A549 (cell line): Measurements from ENCODE around the gene SWAP70. TPM values are rescaled to one million over a fixed set of nuclear protein-coding genes. Genes with fewer than 3 reads are reported as not detected.

ENCODE experiments used
- ATAC-seq, 2 experiments: fragments of 200-7000 bp in 1 of 2; fragments of >200 bp in 1 of 2; cut with Nextera tagmentation in 1 of 2; cut with Tn5 transposase in 1 of 2; 3 replicates each; pipeline versions ENCODE4 v1.8.0 to v1.9.1; 2018 to 2020; ENCODE audit warnings: mild to moderate bottlenecking in 1 of 2, moderate library complexity in 1 of 2
- CTCF ChIA-PET: fragments of 300-600 bp; sonication (Branson Sonifier 250); formaldehyde crosslinking; extraction: SDS; loops from one replicate; lab custom pipeline; 2021; ENCODE audit warnings: antibody characterized with exemption, inconsistent platforms; lab: Yijun Ruan, JAX
- POLR2A ChIA-PET: fragments of 350-600 bp; formaldehyde crosslinking; extraction: SDS; loops from one replicate; lab custom pipeline; 2021; ENCODE audit warnings: antibody characterized with exemption, inconsistent platforms; lab: Yijun Ruan, JAX
- DNase-seq, 2 experiments: peaks; one replicate each; pipeline versions ENCODE4 v3.0.0 to v3.0.0-alpha.2; 2011 to 2016; ENCODE audit warnings: low read depth in 1 of 2, low spot score in 1 of 2
- FAIRE-seq: peaks from 2 replicates; lab custom pipeline; 2011; peaks lifted over from hg19 to GRCh38; lab: Jason Lieb, UNC
- H3K27ac ChIP-seq, 2 experiments: fragments of >200 bp; sonication (Bioruptor Twin); formaldehyde crosslinking; 3 replicates each; pipeline ENCODE4 v1.5.1; 2016 to 2017
- H3K4me1 ChIP-seq: fragments of >200 bp; sonication (Bioruptor Twin); formaldehyde crosslinking; 3 replicates; pipeline ENCODE4 v1.6.1; 2016
- H3K4me2 ChIP-seq: fragments of >200 bp; sonication (Bioruptor Twin); formaldehyde crosslinking; 3 replicates; pipeline ENCODE4 v1.6.1; 2016
- H3K4me3 ChIP-seq: fragments of >200 bp; sonication (Bioruptor Twin); formaldehyde crosslinking; 3 replicates; pipeline ENCODE4 v1.5.1; 2016
- H3K9me3 ChIP-seq: fragments of >200 bp; sonication (Bioruptor Twin); formaldehyde crosslinking; 3 replicates; pipeline ENCODE4 v1.6.1; 2016
- ATOH8 ChIP-seq: fragments of 250-450 bp; sonication (Bioruptor Pico); IDR thresholded peaks from 2 replicates; pipeline ENCODE4 v1.5.0; 2020; ENCODE audit warnings: low read depth, mild to moderate bottlenecking, moderate library complexity
- BCL3 ChIP-seq: fragments of >200 bp; sonication (Bioruptor Twin); formaldehyde crosslinking; IDR thresholded peaks from 3 replicates; pipeline ENCODE4 v1.6.1; 2016
- CBX2 ChIP-seq: fragments of 200-600 bp; sonication (generic); IDR thresholded peaks from 2 replicates; pipeline ENCODE4 v1.6.1; 2016; ENCODE audit warnings: low read depth, mild to moderate bottlenecking, borderline replicate concordance
- CBX8 ChIP-seq: fragments of 200-600 bp; sonication (generic); IDR thresholded peaks from 2 replicates; pipeline ENCODE4 v1.6.1; 2016
- CHD4 ChIP-seq: fragments of 200-600 bp; sonication (generic); IDR thresholded peaks from 2 replicates; pipeline ENCODE4 v1.6.1; 2016; ENCODE audit warnings: antibody characterized with exemption, mild to moderate bottlenecking, borderline replicate concordance
- CTCF ChIP-seq: fragments of >200 bp; sonication (Bioruptor Twin); formaldehyde crosslinking; IDR thresholded peaks from 3 replicates; pipeline ENCODE4 v1.5.1; 2016
- E2F6 ChIP-seq: IDR thresholded peaks from 2 replicates; pipeline ENCODE4 v1.6.1; 2012; ENCODE audit warnings: low read depth, borderline replicate concordance
- ELK1 ChIP-seq: fragments of 150-350 bp; IDR thresholded peaks from 2 replicates; pipeline ENCODE4 v1.6.1; 2014; ENCODE audit warnings: low read depth, mild to moderate bottlenecking, low read length
- ESRRA ChIP-seq: fragments of 150-350 bp; IDR thresholded peaks from 2 replicates; pipeline ENCODE4 v1.6.1; 2014; ENCODE audit warnings: mild to moderate bottlenecking, low read length, borderline replicate concordance
- FOSB ChIP-seq: fragments of 250-450 bp; sonication (Bioruptor Pico); IDR thresholded peaks from 2 replicates; pipeline ENCODE4 v1.5.0; 2020; ENCODE audit warnings: mild to moderate bottlenecking, moderate library complexity
- HDAC2 ChIP-seq: fragments of 200-600 bp; sonication (generic); IDR thresholded peaks from 2 replicates; pipeline ENCODE4 v1.6.1; 2016
- HEYL ChIP-seq: fragments of 250-450 bp; sonication (Bioruptor Pico); IDR thresholded peaks from 2 replicates; pipeline ENCODE4 v1.8.0; 2021; ENCODE audit warnings: mild to moderate bottlenecking, moderate library complexity
- MAX ChIP-seq: IDR thresholded peaks from 2 replicates; pipeline ENCODE4 v1.6.1; 2012
- MAZ ChIP-seq: fragments of 150-350 bp; IDR thresholded peaks from 2 replicates; pipeline ENCODE4 v1.6.1; 2014; ENCODE audit warnings: antibody characterized with exemption, low read depth, low read length, borderline replicate concordance
- MYC ChIP-seq: IDR thresholded peaks from 2 replicates; pipeline ENCODE4 v1.6.1; 2012; ENCODE audit warnings: mild to moderate bottlenecking, inconsistent platforms, low read length, improper control_type of control experiment, borderline replicate concordance
- NR3C1 ChIP-seq: fragments of >200 bp; sonication (Bioruptor Twin); formaldehyde crosslinking; IDR thresholded peaks from 3 replicates; pipeline ENCODE4 v1.6.1; 2017
- PHF8 ChIP-seq: fragments of 200-600 bp; sonication (generic); IDR thresholded peaks from 2 replicates; pipeline ENCODE4 v1.6.1; 2016; ENCODE audit warnings: low read depth, mild to moderate bottlenecking, antibody characterized with exemption, moderate library complexity, borderline replicate concordance
- POLR2AphosphoS2 ChIP-seq: conservative IDR thresholded peaks from 2 replicates; pipeline ENCODE4 v1.6.1; 2012; ENCODE audit warnings: low read length, improper control_type of control experiment, inconsistent platforms
- REST ChIP-seq: fragments of 200-600 bp; sonication (generic); IDR thresholded peaks from 2 replicates; pipeline ENCODE4 v1.6.1; 2016; ENCODE audit warnings: antibody characterized with exemption, mild to moderate bottlenecking, moderate library complexity
- TFCP2L1 ChIP-seq: fragments of 250-450 bp; sonication (Bioruptor Pico); IDR thresholded peaks from 2 replicates; pipeline ENCODE4 v1.5.0; 2021; ENCODE audit warnings: mild to moderate bottlenecking
- USF2 ChIP-seq: fragments of 450-650 bp; IDR thresholded peaks from 2 replicates; pipeline ENCODE4 v1.6.1; 2014; ENCODE audit warnings: antibody characterized with exemption
- ZFP36 ChIP-seq: fragments of 450-650 bp; IDR thresholded peaks from 2 replicates; pipeline ENCODE4 v1.6.1; 2014; ENCODE audit warnings: borderline replicate concordance; ENCODE audit not compliant: partially characterized antibody
- ZNF302 ChIP-seq: fragments of 250-450 bp; sonication (Bioruptor Pico); IDR thresholded peaks from 2 replicates; pipeline ENCODE4 v1.9.0; 2021; ENCODE audit warnings: inconsistent platforms, mild to moderate bottlenecking, moderate library complexity
- ZSCAN20 ChIP-seq: fragments of 250-450 bp; sonication (Bioruptor Pico); IDR thresholded peaks from 2 replicates; pipeline ENCODE4 v1.8.0; 2022; ENCODE audit warnings: mild to moderate bottlenecking, moderate library complexity
- WGBS: methylation state at CpG from one replicate; pipeline ENCODE4 v1.1.6; 2017; ENCODE audit errors: missing lambda C conversion rate; 5-methylcytosine and 5-hydroxymethylcytosine counted together
- polyA plus RNA-seq, 4 experiments: library from polyadenylated mRNA; depleted of rRNA in 3 of 4; stranded (reverse); fragments of >200 nt; fragmentation: RNase III in 1 of 4; extraction: RNeasy Plus Mini Kit Qiagen cat#74134 plus additional on column Dnase treatment in 1 of 4; gene quantifications; 2 replicates in 3 of 4; 3 replicates in 1 of 4; pipeline ENCODE4 v1.2.3, GENCODE V29; 2011 to 2017

Gene SWAP70
- polyA plus RNA-seq, 2 of the 4 experiments (the other 2 are of a cell fraction): 24.5 to 25.5 TPM

GRCh38 chr11:9646324-9646723 lies 17.6 kb upstream of the SWAP70 start:
- FAIRE-seq (no peak), ATAC-seq (no peak), DNase-seq (no peak)
- TF ChIP-seq ZNF302 (CRISPR knock-in tag) (no peak), HDAC2 (no peak), TFCP2L1 (CRISPR knock-in tag) (no peak), CTCF (no peak), HEYL (CRISPR knock-in tag) (no peak), REST (no peak), ATOH8 (no peak), CHD4 (no peak), POLR2AphosphoS2 (no peak), USF2 (no peak), ELK1 (no peak)
- ChIA-PET CTCF (no interaction called here), POLR2A (no interaction called here)
- H3K4me1 ChIP-seq: peaks cover 11% of the 10 kb centered on the region
- WGBS: 77% methylated on average over 4 of the region's 4 CpGs
- H3K27ac ChIP-seq: no peak overlapping the region
- H3K4me3 ChIP-seq: no peak overlapping the region
- no peaks in the 10 kb centered on the region; the same call in 2 of the 3 replicates for H3K9me3 ChIP-seq
- H3K4me2 ChIP-seq: no peak overlapping the region

GRCh38 chr11:9651481-9651880 lies 12.4 kb upstream of the SWAP70 start:
- Histone ChIP-seq H3K27ac (no peak overlapping the region), H3K9me3 (peaks cover 12% of the 10 kb centered on the region; the same call in 2 of the 3 replicates), H3K4me2 (no peak overlapping the region), H3K4me3 (no peak overlapping the region), H3K4me1 (no peaks in the 10 kb centered on the region)
- DNase-seq (no peak), ATAC-seq (no peak), FAIRE-seq (no peak)
- CTCF ChIA-PET: no interaction called here
- POLR2A ChIA-PET: no interaction called here
- whole genome bisulfite sequencing: 64% methylated on average over 7 of the region's 7 CpGs
- TF ChIP-seq ZFP36 (no peak), HDAC2 (no peak), FOSB (no peak), CBX2 (no peak), ESRRA (no peak), MAX (no peak), E2F6 (no peak), ZSCAN20 (CRISPR knock-in tag) (no peak), MAZ (no peak), ATOH8 (no peak), NR3C1 (no peak), CBX8 (no peak), CHD4 (no peak), BCL3 (no peak), MYC (no peak), PHF8 (no peak)
